Measurements from ENCODE around the gene GPSM1.

Gene GPSM1

GRCh38 chr9:136305804-136306203 is 21.5 kb upstream of the GPSM1 start:
- Histone ChIP-seq H3K4me1 (ENCODE audit: insufficient read depth, low read length, poor library complexity, severe bottlenecking) (peaks cover 14% of the 10 kb centered on the region), H3K4me3 (ENCODE audit: low read length, poor library complexity, severe bottlenecking) (no peak overlapping the region), H3K9me3 (ENCODE audit: insufficient read depth, low read depth, low read length) (no peaks in the 10 kb centered on the region), H3K9me2 (replicated peaks; ENCODE audit: low read depth, low read length) (no peaks in the 10 kb centered on the region), H3K9ac (ENCODE audit: low read depth, low read length, poor library complexity, severe bottlenecking) (no peak overlapping the region), H3K36me3 (ENCODE audit: insufficient read depth, low read length) (no peaks in the 10 kb centered on the region), H3K4me2 (ENCODE audit: low read depth, low read length, poor library complexity, severe bottlenecking) (no peak overlapping the region), H4K20me1 (ENCODE audit: insufficient read depth, low read length, poor library complexity, severe bottlenecking) (no peaks in the 10 kb centered on the region), H2AFZ (ENCODE audit: low read length) (no peak overlapping the region), H3F3A (ENCODE audit: low read depth) (no peaks in the 10 kb centered on the region), H3K27me3 (ENCODE audit: insufficient read depth, low read length, poor library complexity, severe bottlenecking) (no peaks in the 10 kb centered on the region), H3K79me2 (ENCODE audit: insufficient read depth, low read length) (no peaks in the 10 kb centered on the region)
- TF ChIP-seq EZH2phosphoT487 (IDR thresholded peaks at IDR 0.05; ENCODE audit: borderline replicate concordance) (no peak), CTCF (conservative IDR thresholded peaks at IDR 0.05; ENCODE audit: low read length) (no peak)

- TF ChIP-seq EZH2phosphoT487 (IDR thresholded peaks at IDR 0.05; ENCODE audit: borderline replicate concordance) = no peak
- TF ChIP-seq CTCF (conservative IDR thresholded peaks at IDR 0.05; ENCODE audit: low read length) = no peak
- peak overlapping the region; percentile 29 for H3K4me2 ChIP-seq (ENCODE audit: low read depth, low read length, poor library complexity, severe bottlenecking)
- H3K9me2 ChIP-seq (replicated peaks; ENCODE audit: low read depth, low read length) = no peaks in the 10 kb centered on the region
- H3K27me3 ChIP-seq (ENCODE audit: insufficient read depth, low read length, poor library complexity, severe bottlenecking) = no peaks in the 10 kb centered on the region
- no peak overlapping the region for H2AFZ ChIP-seq (ENCODE audit: low read length)
- H3K9ac ChIP-seq (ENCODE audit: low read depth, low read length, poor library complexity, severe bottlenecking) = no peak overlapping the region
- H3K79me2 ChIP-seq (ENCODE audit: insufficient read depth, low read length) = no peaks in the 10 kb centered on the region
- H3K36me3 ChIP-seq (ENCODE audit: insufficient read depth, low read length) = no peaks in the 10 kb centered on the region
- no peaks in the 10 kb centered on the region for H3F3A ChIP-seq (ENCODE audit: low read depth)
- no peaks in the 10 kb centered on the region for H4K20me1 ChIP-seq (ENCODE audit: insufficient read depth, low read length, poor library complexity, severe bottlenecking)
- H3K9me3 ChIP-seq (ENCODE audit: insufficient read depth, low read depth, low read length) = no peaks in the 10 kb centered on the region
- H3K4me1 ChIP-seq (ENCODE audit: insufficient read depth, low read length, poor library complexity, severe bottlenecking) = peaks cover 14% of the 10 kb centered on the region
- no peak overlapping the region for H3K4me3 ChIP-seq (ENCODE audit: low read length, poor library complexity, severe bottlenecking)
Measured at GRCh38 chr9:136306211-136307208, 20.8 kb upstream of the GPSM1 start.

GRCh38 chr9:136307215-136307750 is 20.1 kb upstream of the GPSM1 start:
- Histone ChIP-seq H3K36me3 (ENCODE audit: insufficient read depth, low read length) (no peaks in the 10 kb centered on the region), H3K4me1 (ENCODE audit: insufficient read depth, low read length, poor library complexity, severe bottlenecking) (peaks cover 14% of the 10 kb centered on the region), H3K27me3 (ENCODE audit: insufficient read depth, low read length, poor library complexity, severe bottlenecking) (no peaks in the 10 kb centered on the region), H4K20me1 (ENCODE audit: insufficient read depth, low read length, poor library complexity, severe bottlenecking) (no peaks in the 10 kb centered on the region), H3K4me2 (ENCODE audit: low read depth, low read length, poor library complexity, severe bottlenecking) (peak overlapping the region; percentile 29), H3K4me3 (ENCODE audit: low read length, poor library complexity, severe bottlenecking) (no peak overlapping the region), H2AFZ (ENCODE audit: low read length) (no peak overlapping the region), H3K9me3 (ENCODE audit: insufficient read depth, low read depth, low read length) (no peaks in the 10 kb centered on the region), H3K79me2 (ENCODE audit: insufficient read depth, low read length) (no peaks in the 10 kb centered on the region), H3K9ac (ENCODE audit: low read depth, low read length, poor library complexity, severe bottlenecking) (no peak overlapping the region), H3F3A (ENCODE audit: low read depth) (no peaks in the 10 kb centered on the region), H3K9me2 (replicated peaks; ENCODE audit: low read depth, low read length) (no peaks in the 10 kb centered on the region)
- TF ChIP-seq CTCF (conservative IDR thresholded peaks at IDR 0.05; ENCODE audit: low read length) (no peak), EZH2phosphoT487 (IDR thresholded peaks at IDR 0.05; ENCODE audit: borderline replicate concordance) (no peak)
